ENCODE measurements around the gene ERMN.
A peak's percentile ranks its signal among the peaks of the same experiment; 100 is the strongest.

GRCh38 chr2:157302492-157303099 is 23.0 kb downstream of the ERMN start:
- TF ChIP-seq EZH2 (IDR thresholded peaks at IDR 0.05; ENCODE audit: borderline replicate concordance, insufficient read depth, low read depth, low read length, poor library complexity, severe bottlenecking) = no peak
- TF ChIP-seq CTCF (IDR thresholded peaks at IDR 0.05) = peak; percentile 98
